ENCODE measurements around the gene M1AP.

M1AP gene, protein sequence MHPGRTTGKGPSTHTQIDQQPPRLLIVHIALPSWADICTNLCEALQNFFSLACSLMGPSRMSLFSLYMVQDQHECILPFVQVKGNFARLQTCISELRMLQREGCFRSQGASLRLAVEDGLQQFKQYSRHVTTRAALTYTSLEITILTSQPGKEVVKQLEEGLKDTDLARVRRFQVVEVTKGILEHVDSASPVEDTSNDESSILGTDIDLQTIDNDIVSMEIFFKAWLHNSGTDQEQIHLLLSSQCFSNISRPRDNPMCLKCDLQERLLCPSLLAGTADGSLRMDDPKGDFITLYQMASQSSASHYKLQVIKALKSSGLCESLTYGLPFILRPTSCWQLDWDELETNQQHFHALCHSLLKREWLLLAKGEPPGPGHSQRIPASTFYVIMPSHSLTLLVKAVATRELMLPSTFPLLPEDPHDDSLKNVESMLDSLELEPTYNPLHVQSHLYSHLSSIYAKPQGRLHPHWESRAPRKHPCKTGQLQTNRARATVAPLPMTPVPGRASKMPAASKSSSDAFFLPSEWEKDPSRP

DNA sequence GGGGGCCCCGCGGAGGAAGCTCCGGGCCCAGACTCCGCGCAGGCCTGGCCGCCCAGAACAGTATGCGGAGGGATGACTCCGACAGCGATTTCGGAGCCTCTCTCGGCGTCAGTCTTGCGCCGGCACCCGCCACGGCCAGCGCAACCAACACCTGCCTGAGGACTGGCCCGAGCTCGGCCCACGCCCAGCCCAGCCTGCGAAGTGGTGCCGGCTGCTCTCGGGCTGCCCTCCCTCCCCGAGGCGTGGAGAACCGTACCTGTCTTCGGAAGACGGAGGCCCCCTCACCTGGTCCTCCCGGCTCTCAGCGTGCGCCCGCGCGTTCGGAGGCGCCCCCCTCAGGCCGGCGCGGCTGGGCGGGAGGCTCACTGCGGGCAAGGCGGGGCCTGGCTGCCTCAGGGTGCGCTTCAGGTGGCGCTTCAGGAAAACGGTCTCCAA, at the start of gene M1AP:
Gene M1AP (minus strand): TSS at position 322 of the 435 bp plus-strand sequence. CDS start 8,055 bp downstream, outside the sequence.
- DNase-seq, result no peak

DNA sequence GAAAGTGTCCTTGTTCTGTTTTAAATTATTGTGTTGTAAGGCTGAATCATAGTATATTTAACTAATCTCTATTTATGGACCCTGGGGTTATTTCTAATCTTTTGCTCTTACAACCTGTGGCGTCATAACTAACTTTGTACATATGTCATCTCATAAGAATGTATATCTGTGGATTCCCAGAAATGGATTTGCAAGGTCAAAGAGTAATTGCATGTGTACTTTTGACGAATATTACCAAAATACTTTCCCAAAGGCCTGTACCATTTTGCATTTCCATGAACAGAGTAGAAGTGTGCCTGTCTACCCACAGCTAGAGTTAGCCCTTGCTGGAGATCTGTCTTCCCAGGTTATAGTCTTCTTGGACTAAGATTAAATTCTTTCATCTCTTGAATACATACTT, 48.7 kb upstream of the M1AP start:
- DNase-seq, result no peak

DNA sequence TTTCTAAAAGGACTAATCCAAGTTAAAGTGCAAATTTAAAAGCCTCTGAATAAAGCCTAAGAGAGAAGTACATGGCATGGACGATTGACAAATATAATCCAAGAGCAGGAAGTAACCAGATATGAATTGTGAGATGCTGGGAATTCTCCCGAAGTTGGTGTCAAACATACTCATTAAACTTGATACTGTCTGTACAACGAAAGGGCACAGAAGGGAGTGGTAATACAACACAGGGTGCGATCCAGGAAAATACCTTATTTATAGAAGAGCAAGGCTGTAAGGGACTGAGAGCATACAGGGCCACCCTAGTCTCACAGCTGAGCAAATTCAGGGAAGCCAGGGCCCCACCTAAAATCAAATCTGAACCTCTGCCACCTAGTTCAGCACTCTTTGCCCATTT, 47.5 kb upstream of the M1AP start:
- DNase-seq, result no peak

DNA sequence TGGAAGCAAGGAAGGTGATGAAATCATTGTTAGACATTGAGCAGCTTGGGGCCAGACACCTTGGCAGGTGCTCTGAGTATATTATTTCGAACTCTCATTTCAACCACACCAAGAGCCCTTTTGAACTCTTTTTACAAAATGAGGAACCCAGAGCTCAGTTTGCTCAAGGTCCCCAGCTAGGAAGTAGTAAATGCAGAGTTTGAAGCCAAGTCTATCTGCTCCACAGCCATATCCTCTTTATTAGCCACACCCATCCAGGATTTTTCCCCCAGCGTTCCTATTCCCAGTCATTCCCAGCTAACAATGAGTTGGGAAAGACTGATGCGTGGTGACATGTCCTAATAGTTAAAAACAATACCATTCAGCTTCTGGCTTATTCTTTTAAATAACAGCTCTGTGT, 46.2 kb upstream of the M1AP start:
- no peak for DNase-seq

DNA sequence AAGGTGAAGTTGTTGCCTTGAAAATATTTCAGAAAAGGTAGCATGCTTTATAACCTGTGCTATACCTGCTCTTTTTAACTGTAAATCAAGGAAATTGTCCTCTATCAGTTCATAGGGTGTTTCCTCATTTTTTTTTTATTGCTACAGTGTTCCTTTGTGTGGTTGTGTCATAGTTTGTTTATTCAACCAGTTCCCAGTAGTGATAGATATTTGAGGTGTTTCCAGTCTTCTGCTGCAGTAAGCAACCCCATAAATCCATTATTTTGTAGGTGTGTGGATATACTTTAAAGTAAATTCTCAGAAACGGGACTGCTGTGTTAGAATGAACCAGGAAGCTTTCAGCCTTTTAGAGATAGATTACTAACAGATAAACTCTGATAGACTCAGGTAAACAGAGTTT, 45.5 kb upstream of the M1AP start:
- DNase-seq, result no peak

DNA sequence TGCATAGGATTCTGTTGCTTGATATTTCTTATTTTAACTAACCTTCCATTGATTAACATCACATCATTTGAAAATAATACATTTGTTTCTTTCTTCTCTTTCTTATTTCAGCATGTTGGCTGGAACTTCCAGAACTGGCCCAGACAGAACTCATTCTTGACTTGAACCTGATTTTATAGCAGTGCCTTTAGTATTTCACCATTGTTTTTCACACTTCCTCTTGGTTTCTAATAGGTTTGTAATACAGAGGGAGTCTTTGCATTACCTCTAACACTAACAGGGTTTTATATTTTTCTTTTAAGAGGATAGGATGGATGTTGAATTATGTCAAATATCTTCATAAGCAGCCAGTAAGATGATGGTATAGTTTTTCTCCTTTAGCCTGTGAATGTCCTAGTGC, 45.1 kb upstream of the M1AP start:
- DNase-seq, result no peak

DNA sequence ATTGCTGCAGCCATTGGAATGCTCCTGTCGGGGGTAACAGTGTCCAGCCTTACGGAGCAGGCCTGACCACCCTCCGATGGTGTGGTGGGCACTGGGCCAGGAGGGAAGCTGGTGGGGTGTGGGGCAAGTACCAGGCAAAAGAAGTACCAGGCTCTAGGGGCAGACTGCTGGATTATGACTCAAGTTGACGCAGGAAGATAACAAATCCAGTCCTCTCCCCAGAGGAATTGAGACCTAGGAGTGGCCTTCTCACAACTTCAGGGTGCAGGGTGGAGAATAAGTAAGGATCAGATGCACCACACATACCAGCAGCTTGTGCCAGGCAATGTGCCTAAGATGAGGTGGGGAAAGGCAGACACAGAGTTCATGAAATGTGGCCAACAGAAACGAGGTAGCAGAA, 43.8 kb upstream of the M1AP start:
- no peak for DNase-seq

DNA sequence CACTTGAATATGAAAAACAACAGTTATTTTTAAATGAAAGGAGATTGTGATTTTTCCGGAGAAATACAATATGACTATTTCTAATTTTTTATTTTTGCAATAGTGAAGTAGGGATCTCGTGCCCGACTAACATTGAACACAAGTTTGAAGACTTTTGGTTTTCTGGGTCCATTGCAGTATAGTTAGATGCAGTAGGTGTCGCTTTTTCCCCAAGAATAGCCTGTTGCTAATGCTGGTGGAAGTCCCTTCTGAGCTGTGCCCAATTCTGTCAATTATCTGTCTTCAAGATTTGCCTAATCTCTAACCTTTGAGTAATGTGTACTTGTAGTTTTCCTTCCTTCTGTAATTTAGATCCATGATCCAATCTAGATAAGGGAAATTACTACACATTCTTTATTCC, 42.4 kb upstream of the M1AP start:
- peak; percentile 27 for DNase-seq

DNA sequence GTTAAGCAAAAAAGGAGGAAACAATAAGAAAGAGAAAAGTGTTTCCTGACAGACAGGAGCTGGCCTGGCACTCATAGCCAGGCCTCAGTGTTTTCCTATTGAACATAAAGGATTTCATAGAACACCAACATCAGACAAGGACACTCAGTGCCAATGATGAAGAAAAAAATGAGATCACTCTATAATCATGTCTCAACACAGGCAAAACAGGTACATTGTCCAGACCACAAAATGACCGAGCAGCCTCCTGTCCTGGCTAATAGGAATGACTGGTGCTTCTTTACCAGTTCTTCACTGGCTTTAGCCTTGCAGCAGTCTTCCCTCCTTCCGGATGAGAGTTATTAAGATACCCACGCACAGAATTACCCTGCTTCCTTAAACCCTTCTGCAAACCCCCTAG, 41.5 kb upstream of the M1AP start:
- DNase-seq, result no peak

DNA sequence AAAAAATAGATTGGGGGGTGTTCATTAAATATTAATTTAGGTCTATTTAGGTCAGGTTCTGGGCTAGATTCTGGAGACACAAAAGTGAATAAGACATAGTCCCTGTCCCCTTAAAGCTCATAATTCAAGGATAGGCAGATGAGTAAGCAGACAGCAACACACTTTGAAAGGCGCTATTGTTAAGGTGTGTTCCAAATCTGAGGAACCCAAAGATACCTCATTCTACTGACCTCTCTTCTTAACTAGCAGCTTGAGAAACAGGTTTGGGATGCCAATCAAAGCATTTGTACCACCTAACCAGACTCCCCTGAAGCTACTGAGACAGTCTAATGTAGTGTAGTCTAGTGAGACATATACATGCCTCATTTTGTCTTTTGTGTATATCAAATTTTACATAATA, 40.8 kb upstream of the M1AP start:
- DNase-seq, result no peak

DNA sequence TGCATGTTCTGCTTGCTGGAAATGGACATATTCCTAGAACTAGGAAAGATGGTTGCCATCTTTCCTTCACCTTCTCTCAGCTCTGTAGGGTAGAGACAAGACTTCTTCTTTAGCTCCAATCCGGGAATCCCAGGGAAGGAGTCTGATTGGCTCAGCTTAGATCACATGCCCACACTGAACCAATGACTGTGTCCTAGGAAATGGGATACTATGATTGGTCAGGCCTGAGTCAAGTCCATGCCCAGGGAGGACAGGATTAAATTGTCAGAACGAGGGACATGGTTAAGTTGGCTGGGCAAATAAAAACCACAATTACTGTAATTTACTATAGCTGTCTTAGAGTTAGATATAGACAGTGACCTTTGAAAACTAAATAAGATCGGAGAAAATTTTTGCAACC, 37.3 kb upstream of the M1AP start:
- no peak for DNase-seq

DNA sequence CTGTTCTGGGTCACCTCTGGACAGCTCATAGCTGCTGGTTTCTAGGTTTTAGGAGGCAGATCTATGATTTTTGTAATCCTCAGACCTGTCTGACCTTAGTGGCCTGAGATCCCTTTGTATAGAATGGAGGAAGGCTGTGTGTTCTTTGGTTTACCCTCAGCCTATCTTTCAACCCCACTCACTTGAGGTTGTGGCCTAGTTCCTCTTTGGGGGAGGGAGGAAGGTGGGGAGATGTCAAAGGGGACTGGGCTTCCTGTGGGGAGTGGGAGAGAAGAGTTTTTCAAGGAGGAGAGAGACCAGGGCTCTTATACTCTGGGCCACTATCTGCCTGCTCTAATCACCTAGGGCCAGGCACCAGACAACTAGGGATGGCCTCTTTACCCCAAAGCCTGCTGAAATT, 34.4 kb upstream of the M1AP start:
- DNase-seq, result no peak

DNA sequence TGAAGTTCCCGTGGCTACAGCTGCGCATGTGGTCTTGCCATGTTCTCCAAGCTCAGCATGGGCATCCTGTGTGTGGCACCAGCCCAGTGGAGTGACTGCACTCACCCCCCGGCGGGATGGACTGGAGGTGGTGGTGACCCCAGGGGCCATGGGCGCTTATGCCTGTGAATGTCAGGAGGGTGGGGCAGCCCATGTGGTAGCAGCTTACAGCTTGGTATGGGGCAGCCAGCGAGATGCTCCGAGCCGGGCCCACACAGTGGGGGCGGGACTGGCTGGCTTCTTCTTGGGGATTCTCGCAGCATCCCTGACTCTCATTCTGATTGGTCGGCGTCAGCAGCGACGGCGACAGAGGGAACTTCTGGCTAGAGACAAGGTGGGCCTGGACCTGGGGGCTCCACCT, 31.5 kb upstream of the M1AP start:
- DNase-seq, result no peak

DNA sequence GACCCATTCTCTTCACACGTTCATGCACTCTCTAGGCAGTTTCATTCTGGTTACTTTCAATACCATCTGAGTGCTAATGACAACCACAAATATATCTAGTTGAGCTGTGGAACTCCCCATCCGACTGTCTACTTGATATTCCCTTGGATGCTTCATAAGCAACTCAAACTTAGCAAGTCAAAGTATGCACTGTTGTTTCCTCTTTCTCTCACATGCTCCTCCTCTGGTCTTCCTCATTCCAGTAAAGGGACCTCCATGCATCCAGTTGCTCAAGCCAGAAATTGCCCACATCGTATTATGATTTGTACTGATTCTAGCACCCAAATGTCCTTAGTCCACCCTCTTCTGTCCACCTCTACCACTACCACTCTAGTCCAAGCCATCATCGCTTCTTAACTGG, 28.2 kb upstream of the M1AP start:
- no peak for DNase-seq

DNA sequence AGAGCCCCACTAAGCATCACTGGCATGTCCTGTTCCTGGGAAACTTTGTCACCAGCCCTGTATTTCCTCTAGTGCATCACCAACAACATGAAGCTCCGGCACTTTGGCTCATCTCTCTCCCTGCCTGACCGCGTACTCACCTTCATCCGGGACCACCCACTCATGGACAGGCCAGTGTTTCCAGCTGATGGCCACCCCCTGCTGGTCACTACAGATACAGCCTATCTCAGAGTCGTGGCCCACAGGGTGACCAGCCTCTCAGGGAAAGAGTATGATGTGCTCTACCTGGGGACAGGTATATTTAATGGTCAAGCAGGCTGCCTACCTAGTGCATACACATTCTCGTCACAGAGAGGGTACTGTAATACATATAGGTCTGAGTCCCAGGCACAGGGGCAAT, 27.0 kb upstream of the M1AP start:
- no peak for DNase-seq

DNA sequence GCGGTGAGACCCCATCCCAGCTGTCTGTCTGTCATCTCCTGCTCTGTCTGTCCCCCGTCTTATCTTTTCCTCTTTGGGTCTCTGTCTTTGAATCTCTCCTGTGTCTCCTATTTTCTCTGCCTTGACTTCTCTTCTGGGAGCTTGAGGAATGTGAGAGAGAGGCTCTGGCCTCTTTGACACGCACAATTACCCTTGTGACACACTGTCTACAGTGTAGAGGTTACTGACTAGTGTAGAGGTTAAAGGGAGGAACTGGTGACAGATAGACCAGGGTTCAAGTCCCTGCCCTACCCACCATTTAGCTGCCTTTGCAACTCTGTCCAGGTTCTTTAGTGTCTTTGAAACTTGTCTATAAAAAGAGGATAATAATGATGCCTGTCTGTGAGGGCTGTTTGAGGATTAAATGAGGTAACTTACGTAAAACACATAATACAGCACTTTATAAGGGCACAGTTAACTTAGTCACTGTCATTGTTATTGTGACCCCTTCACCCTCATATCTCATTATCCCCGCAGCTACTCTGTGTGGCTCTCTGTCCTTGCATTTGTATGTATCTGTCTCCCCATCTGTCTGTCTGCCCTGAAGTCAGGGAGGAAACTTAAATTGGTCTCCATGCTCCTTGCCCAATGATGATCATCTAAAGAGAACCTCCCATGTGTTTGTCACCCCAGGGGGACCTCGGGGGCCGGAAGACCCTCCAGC, 25.8 kb upstream of the M1AP start:
- DNase-seq, result no peak

DNA sequence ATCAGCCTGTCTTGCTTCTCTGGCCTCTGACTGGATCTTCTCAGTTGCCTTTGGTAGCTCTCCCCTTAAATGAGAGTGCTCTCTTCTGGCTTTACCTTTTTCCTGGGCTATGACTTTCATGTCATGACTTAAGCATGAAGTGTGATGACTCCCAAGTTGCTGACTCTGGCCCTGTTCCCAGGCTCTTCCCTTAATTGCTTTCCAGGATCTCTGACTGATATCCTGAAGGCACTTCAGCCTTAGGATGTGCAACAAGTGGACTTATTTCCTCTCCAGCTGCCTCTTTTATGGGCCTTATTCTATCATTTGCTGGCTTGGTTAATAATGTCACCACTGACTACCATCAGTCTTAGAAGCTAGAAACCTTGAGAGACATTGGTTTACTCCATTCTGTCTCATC, 23.3 kb upstream of the M1AP start:
- no peak for DNase-seq

DNA sequence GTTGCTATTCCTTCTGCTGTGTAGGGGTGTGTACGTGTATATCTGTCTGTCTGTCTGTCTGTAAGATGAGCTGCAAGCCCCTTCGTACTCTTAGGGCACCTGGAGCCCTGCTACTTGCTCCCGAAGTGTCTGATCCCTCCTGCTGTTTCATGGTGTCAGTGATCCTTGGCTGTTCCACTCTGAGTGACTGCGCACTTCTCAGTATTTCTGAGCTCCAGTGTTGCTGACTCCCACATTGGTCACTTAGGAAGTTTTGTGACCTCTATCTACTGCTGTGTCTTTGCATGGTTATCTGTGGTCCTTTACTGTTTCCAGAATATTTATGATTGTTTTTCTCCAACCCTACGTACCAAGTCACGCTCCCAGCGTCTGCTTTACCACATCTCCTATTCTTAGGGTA, 22.1 kb upstream of the M1AP start:
- DNase-seq, result no peak

DNA sequence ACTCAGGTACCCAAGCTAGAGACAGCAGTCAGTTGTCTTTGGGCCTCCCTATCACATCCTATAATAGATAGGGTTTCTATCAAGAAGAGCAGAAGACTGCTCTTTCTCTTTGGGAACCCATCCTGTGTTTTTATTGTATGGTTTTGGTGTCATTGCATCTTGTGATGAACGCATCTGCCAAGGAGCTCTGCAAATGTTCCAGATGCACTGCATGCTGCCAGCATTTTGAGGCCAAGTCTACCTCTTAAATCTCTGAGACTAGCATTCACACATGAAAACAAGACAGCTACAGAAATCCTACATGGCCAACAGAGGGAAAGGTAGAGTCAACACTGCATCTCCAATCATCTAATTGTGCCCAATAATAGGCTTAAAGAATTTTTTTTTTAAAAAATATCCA, 20.0 kb upstream of the M1AP start:
- no peak for DNase-seq

DNA sequence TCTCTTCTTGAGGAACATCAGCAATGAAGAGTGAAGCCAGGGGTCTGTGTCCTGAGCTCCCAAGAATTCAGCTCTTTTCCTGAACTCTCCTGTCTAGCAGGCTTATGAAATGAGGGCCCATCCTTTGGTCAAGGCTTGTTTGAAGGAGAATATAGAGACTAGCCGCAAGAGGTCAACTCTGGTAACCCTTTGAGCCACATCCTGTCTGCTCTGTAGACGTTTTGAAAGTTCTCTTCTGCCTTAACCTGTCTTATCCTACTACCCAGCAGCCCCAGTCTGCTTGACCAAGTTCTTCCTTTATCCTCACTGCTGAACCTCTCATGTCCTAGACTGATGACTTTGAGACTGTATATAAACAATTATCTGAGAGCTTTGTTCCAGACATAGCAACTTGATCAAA, 11.3 kb upstream of the M1AP start:
- no peak for DNase-seq

DNA sequence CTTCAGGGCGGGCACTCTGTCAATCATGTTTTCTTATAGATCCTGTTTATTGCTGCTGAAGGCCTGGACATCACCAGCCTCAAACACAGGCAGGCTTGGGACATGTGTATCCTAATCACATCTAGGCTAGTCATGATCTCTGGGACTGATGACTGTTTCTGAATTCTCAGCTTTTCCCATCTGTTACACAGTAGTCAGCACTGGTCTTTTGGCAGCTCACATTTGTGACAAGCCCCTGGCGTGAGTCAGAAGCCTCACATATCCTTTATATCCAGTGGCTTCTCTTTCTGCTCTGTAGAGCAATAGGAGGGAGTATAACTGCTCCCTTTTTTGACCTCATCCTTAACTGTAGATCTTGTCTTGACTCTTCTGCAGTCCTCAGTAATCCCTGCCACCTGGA, 10.4 kb upstream of the M1AP start:
- no peak for DNase-seq

DNA sequence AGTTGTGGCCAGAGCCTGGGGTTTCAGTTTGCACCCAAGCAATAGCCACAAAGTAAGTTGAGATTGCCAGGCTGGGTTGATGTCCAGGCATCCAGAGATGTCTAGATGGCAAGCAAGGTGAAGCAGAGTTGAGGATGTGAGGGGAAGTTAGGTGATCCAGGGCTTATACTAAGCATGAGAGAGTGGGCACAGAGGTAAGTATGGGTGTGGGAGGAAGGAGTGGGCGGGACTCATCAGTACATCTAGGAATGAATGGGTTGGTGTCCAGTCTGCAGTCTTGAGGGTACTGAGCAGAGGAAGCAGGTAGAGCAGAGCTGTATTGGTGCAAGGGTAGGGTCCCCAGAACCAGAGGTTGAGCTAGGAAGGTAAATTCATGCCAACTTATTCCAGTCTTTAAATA, 7.4 kb upstream of the M1AP start:
- DNase-seq, result no peak

DNA sequence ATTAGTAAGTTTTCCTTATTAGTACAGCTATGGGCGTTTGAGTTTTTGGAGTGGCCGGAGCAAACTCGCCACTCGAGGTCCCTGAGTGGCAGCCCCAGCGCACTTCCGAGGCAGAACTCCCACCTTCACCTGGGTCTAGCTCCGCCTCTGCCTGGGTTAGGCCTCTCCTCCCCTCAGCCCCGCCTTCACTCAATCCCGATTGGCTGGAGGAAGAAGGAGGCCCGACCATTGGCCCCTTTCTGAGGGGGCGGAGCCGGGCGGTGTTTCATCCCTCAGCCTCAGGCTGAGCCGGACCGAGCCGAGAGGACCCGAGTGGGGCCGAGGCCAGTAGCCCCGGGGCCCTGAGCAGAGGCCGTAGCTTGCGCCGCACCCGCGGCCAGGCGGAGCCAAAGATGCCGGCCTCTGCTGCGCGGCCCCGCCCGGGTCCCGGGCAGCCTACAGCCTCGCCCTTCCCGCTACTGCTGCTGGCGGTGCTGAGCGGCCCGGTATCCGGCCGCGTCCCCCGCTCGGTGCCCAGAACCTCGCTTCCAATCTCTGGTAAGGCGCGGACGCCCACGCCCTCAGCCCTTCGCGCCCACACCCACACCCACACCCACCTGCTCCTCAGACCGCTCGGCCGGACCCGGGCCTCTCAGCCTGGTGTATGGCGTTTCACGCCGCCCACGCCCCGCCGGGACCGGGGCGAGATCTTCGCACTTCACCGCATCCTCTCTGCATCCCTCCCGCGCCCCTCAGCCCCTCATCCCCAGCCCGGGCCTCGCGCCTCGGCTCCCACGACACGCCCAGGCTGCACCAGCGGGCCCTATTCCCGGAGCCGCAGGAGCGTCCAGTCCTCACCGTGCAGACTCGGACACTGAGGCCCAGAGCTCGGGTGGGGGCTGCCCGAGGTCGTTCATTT, 6.1 kb upstream of the M1AP start, which contains the start of gene SEMA4F:
Gene SEMA4F (plus strand): TSS at position 263 of the 898 bp plus-strand sequence. CDS start 130 bp downstream, at position 393.
- DNase-seq, result peak; percentile 96

Measured in NCI-H1092 (cell line).